Bronchial epithelial cell (primary cell): ENCODE data around the gene CRMP1. TPM values are rescaled to one million over a fixed set of nuclear protein-coding genes. Genes with fewer than 3 reads are reported as not detected.

ENCODE experiments used
- DNase-seq: peaks from one replicate; pipeline ENCODE4 v3.0.0-alpha.2; 2010; ENCODE audit warnings: low read depth
- FAIRE-seq: peaks from 2 replicates; lab custom pipeline; 2011; peaks lifted over from hg19 to GRCh38; lab: Jason Lieb, UNC
- H3K27me3 ChIP-seq: 2 replicates; pipeline ENCODE4 v1.5.1; 2011; ENCODE audit warnings: low read length; ENCODE audit not compliant: control insufficient read depth, insufficient read depth
- H3K36me3 ChIP-seq: 2 replicates; pipeline ENCODE4 v1.5.1; 2011; ENCODE audit warnings: low read length; ENCODE audit not compliant: control insufficient read depth, insufficient read depth
- H3K4me3 ChIP-seq: 2 replicates; pipeline ENCODE4 v1.5.1; 2011; ENCODE audit warnings: mild to moderate bottlenecking, low read depth, low read length, control low read depth
- total RNA-seq: library from RNA; depleted of rRNA; stranded (reverse); fragments of >200 nt; gene quantifications from 2 replicates; pipeline ENCODE4 v1.2.1, GENCODE V29; 2014
- TF ChIP-seq, protein P1 (sequence below): IDR thresholded peaks from 2 replicates; pipeline ENCODE4 v1.5.1; 2011; ENCODE audit warnings: mild to moderate bottlenecking, moderate library complexity, low read length, control low read depth, inconsistent platforms; ENCODE audit not compliant: insufficient read depth, severe bottlenecking

Gene CRMP1
- total RNA-seq, 1 donor from 2014 or later: not detected

DNA sequence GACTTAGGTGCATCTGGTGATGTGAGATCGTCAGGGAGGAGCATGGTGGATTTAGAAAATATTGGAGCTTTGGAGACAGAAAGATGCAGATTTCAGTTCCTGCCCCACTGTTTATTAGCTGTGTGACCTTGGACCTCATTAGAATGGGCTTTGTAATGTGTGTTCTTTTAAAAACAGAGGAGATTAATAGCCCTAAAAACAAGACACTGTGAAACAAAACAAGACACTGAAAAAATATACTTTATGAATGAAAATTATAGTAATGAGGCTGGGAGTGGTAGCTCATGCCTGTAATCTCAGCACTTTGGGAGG lies 102.4 kb downstream of the CRMP1 start:
- FAIRE-seq (no peak), DNase-seq (no peak)
- no peaks in the 10 kb centered on the region for H3K27me3 ChIP-seq
- peaks cover 7% of the 10 kb centered on the region for H3K36me3 ChIP-seq
- TF ChIP-seq, protein P1, sequence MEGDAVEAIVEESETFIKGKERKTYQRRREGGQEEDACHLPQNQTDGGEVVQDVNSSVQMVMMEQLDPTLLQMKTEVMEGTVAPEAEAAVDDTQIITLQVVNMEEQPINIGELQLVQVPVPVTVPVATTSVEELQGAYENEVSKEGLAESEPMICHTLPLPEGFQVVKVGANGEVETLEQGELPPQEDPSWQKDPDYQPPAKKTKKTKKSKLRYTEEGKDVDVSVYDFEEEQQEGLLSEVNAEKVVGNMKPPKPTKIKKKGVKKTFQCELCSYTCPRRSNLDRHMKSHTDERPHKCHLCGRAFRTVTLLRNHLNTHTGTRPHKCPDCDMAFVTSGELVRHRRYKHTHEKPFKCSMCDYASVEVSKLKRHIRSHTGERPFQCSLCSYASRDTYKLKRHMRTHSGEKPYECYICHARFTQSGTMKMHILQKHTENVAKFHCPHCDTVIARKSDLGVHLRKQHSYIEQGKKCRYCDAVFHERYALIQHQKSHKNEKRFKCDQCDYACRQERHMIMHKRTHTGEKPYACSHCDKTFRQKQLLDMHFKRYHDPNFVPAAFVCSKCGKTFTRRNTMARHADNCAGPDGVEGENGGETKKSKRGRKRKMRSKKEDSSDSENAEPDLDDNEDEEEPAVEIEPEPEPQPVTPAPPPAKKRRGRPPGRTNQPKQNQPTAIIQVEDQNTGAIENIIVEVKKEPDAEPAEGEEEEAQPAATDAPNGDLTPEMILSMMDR: no peak
- no peak overlapping the region for H3K4me3 ChIP-seq

DNA sequence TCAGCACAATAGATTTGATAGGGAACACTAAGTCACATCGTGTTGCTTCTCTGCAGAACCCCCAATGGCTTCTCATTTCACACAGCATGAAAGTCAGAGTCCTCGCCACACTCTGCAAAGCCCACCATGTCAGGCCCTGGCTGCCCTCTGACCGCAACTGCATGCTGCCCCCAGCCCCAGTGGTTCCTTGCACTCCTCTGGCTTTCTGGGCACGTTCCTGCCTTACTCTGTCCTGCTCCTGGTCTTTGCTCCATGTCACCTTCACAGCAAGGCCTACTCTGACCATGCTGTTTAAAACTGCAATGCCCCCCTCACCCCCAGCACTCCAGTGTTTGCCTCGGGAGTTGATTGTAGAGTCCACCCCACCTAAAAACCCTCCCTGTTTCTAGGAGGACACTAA lies 103.7 kb downstream of the CRMP1 start:
- no peak overlapping the region for H3K4me3 ChIP-seq
- FAIRE-seq: peak; percentile 13
- H3K27me3 ChIP-seq: no peaks in the 10 kb centered on the region
- TF ChIP-seq, protein P1: no peak
- no peak for DNase-seq
- peaks cover 8% of the 10 kb centered on the region for H3K36me3 ChIP-seq

DNA sequence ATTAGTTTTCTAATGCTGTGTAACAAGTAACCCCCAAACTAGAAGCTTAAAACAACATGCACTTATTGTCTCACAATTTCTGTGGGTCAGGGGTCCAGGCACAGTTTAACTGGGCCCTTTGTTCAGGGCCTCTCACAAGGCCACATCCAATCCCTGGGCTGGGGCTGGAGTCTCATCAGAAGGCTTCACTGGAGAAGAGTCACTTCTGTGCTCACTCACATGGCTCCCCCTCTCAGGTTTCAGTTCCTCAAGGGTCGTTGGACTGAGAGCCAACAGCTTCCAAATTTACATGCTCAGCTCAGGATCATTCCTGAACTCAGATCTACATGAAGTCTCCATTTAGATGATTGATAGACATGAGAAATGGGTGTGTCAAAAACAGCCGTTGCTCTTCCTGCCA lies 104.7 kb downstream of the CRMP1 start:
- FAIRE-seq: no peak
- Histone ChIP-seq H3K27me3 (no peaks in the 10 kb centered on the region), H3K36me3 (peaks cover 7% of the 10 kb centered on the region), H3K4me3 (no peak overlapping the region)
- TF ChIP-seq, protein P1: no peak
- DNase-seq: no peak

DNA sequence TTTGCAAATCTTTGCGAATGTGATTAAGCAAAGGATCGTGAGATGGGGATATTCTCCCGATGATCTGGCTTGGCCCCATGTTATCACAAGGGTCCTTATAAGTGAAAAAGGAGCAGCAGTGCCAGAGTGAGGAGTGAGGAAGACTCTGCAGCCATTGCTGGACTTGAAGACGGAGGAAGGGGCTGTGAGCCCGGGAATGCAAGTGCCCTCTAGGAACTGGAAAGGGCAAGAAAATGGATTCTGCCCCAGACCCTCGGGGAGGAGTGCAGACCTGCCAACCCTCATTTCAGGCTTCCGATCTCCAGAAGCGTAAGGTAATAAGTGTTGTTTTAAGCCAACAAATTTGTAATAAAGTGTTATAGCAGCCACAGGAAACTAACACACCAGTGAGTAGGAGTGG lies 105.6 kb downstream of the CRMP1 start:
- Histone ChIP-seq H3K4me3 (no peak overlapping the region), H3K36me3 (peaks cover 7% of the 10 kb centered on the region), H3K27me3 (no peaks in the 10 kb centered on the region)
- DNase-seq (no peak), FAIRE-seq (no peak)
- TF ChIP-seq, protein P1: no peak

DNA sequence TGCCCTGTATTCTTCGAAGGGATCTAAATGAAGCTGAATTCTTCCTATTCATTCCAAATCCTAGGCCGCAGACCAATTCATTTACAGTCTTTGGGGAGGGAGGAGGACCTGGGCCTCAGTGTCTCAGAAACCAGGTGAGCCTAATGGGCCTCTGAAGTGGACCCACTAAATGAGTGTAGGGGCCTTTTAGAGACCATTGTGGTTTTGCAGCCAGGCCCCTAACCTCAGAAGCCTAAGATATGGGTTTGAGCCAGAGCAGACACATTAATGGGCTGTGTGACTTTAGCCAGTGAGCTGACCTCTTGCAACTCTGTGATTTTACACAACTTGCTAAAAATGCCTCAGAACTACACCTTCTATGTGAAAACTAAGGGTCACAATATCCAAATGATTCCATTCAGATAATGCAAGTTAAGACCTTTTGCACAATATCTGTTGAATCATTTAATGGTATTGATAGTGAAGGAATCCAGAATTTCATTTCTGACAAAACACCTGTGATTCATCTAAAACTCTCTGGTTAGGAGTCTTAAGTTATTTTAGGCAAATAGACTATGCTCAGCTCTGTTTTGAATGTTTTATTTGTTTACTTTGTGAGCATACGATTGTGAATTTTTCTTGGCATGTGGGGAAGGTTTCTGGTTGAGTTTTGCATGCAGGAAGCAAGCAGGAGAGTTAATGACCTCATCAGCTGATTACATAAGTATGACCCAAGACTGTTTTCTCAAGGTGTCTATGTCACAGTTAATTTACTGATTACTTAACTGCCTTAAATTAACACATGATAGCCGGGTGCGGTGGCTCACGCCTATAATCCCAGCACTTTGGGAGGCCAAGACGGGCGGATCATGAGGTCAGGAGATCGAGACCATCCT lies 106.8 kb downstream of the CRMP1 start:
- no peak overlapping the region for H3K4me3 ChIP-seq
- FAIRE-seq (no peak), DNase-seq (peak; percentile 97)
- TF ChIP-seq, protein P1: no peak
- H3K27me3 ChIP-seq: no peaks in the 10 kb centered on the region
- peaks cover 7% of the 10 kb centered on the region for H3K36me3 ChIP-seq
